Thyroid gland (tissue), 4 donors: ENCODE results near the gene WBP11. TPM values are rescaled to one million over a fixed set of nuclear protein-coding genes. Genes with fewer than 3 reads are reported as not detected.
A peak's percentile ranks its signal among the peaks of the same experiment; 100 is the strongest.

ENCODE experiments used
- DNase-seq, 2 donors: peaks; one replicate each; pipeline ENCODE4 v3.0.0-alpha.2; 2019
- H3K27ac ChIP-seq, 3 donors: fragments of 200-600 bp; sonication (generic); 1 replicate in 2 of 3; 2 replicates in 1 of 3; pipeline ENCODE4 v1.5.1; 2016 to 2019; ENCODE audit warnings: mild to moderate bottlenecking in 1 of 3, moderate library complexity in 1 of 3
- H3K27me3 ChIP-seq: fragments of 200-600 bp; sonication (generic); one replicate; pipeline ENCODE4 v1.5.1; 2019
- H3K36me3 ChIP-seq, 2 donors: fragments of 200-600 bp; sonication (generic); one replicate each; pipeline ENCODE4 v1.5.1; 2016 to 2019
- H3K4me1 ChIP-seq, 2 donors: fragments of 200-600 bp; sonication (generic); one replicate each; pipeline ENCODE4 v1.5.1; 2017 to 2019
- H3K4me3 ChIP-seq, 3 donors: fragments of 200-600 bp; sonication (generic); replicated peaks in 1 of 3; 1 replicate in 2 of 3; 2 replicates in 1 of 3; pipeline ENCODE4 v1.5.1; 2016; ENCODE audit warnings: mild to moderate bottlenecking in 1 of 3
- H3K9me3 ChIP-seq: fragments of 200-600 bp; sonication (generic); one replicate; pipeline ENCODE4 v1.5.1; 2017
- CTCF ChIP-seq, 6 experiments: fragments of 200-600 bp in 3 of 6; fragments of 450-650 bp in 3 of 6; sonication (generic) in 3 of 6; IDR thresholded peaks; one replicate each; pipeline ENCODE4 v1.5.1; 2016 to 2019; ENCODE audit warnings: antibody characterized with exemption in 6 of 6, mild to moderate bottlenecking in 2 of 6, inconsistent platforms in 1 of 6, moderate library complexity in 1 of 6
- POLR2A ChIP-seq, 2 donors: fragments of 450-650 bp; IDR thresholded peaks; one replicate each; pipeline ENCODE4 v1.6.1; 2017; ENCODE audit warnings: antibody characterized with exemption in 2 of 2, mild to moderate bottlenecking in 2 of 2, moderate library complexity in 1 of 2
- WGBS, 2 donors: methylation state at CpG; one replicate each; pipeline ENCODE4 v1.1.5; 2017; 5-methylcytosine and 5-hydroxymethylcytosine counted together
- intact Hi-C: fragments of 100-400 bp; cut with DNase I; formaldehyde crosslinking; loops from one replicate; pipeline ENCODE4 v1.15.1; 2023
- total RNA-seq, 4 donors: library from RNA; depleted of rRNA; stranded (reverse); fragments of >200 nt; gene quantifications; one replicate each; pipeline ENCODE4 v1.2.3, GENCODE V29; 2016

The WBP11 gene
- total RNA-seq, 4 donors from 2014 or later, result 23.3 to 34.7 (median 29.6) TPM

- WGBS, 2 donors, result 73 to 87% methylated on average over 3 of the region's 3 CpGs
- H3K36me3 ChIP-seq, result no peaks in the 10 kb centered on the region
- no peak for DNase-seq
- intact Hi-C loops, result no loop called here
- H3K4me1 ChIP-seq, result peaks cover 35 to 47% of the 10 kb centered on the region in 2 donors
- H3K9me3 ChIP-seq, result no peaks in the 10 kb centered on the region
- H3K27me3 ChIP-seq, result no peaks in the 10 kb centered on the region
- peak overlapping the region; percentile 62 to 86 (median 85) for H3K27ac ChIP-seq
- peak overlapping the region in 1 of 3 donors; percentile 1 for H3K4me3 ChIP-seq
- TF ChIP-seq POLR2A (IDR thresholded peaks at IDR 0.05), result no peak
- no peak for TF ChIP-seq CTCF (IDR thresholded peaks at IDR 0.05)
Measured at GRCh38 chr12:14842315-14842714, 39.0 kb upstream of the WBP11 start.

- Histone ChIP-seq H3K9me3 (no peaks in the 10 kb centered on the region), H3K27me3 (no peaks in the 10 kb centered on the region), H3K27ac (peak overlapping the region; percentile 62 to 86 (median 85)), H3K36me3 (no peaks in the 10 kb centered on the region), H3K4me1 (peaks cover 29 to 42% of the 10 kb centered on the region in 2 donors), H3K4me3 (peak overlapping the region in 1 of 3 donors; percentile 2)
- peak; percentile 72 to 77 for DNase-seq
- TF ChIP-seq POLR2A (IDR thresholded peaks at IDR 0.05) (peak in 1 of 2 donors; percentile 44), CTCF (IDR thresholded peaks at IDR 0.05) (no peak)
- intact Hi-C loops, result no loop called here
- 9 to 10% methylated on average over 3 of the region's 3 CpGs for WGBS, 2 donors
Measured at GRCh38 chr12:14841761-14842160, 38.5 kb upstream of the WBP11 start.

GRCh38 chr12:14840616-14841015 is 37.3 kb upstream of the WBP11 start:
- WGBS, 2 donors, result 90 to 95% methylated on average over 4 of the region's 4 CpGs
- TF ChIP-seq POLR2A (IDR thresholded peaks at IDR 0.05) (no peak), CTCF (IDR thresholded peaks at IDR 0.05) (no peak)
- Histone ChIP-seq H3K4me3 (no peak overlapping the region), H3K27me3 (no peaks in the 10 kb centered on the region), H3K9me3 (no peaks in the 10 kb centered on the region), H3K4me1 (peaks cover 20 to 30% of the 10 kb centered on the region in 2 donors), H3K36me3 (no peaks in the 10 kb centered on the region), H3K27ac (peak overlapping the region; percentile 62 to 86 (median 85))
- no peak for DNase-seq
- intact Hi-C loops, result no loop called here

GRCh38 chr12:14839262-14839661 is 36.0 kb upstream of the WBP11 start:
- Histone ChIP-seq H3K27me3 (no peaks in the 10 kb centered on the region), H3K4me1 (peaks cover 20 to 27% of the 10 kb centered on the region in 2 donors), H3K9me3 (no peaks in the 10 kb centered on the region), H3K36me3 (no peaks in the 10 kb centered on the region), H3K4me3 (no peak overlapping the region), H3K27ac (no peak overlapping the region)
- intact Hi-C loops, result no loop called here
- TF ChIP-seq POLR2A (IDR thresholded peaks at IDR 0.05) (no peak), CTCF (IDR thresholded peaks at IDR 0.05) (no peak)
- DNase-seq, result no peak
- WGBS, 2 donors, result 97 to 100% methylated on average over 1 of the region's 1 CpG

- H3K27me3 ChIP-seq, result no peaks in the 10 kb centered on the region
- H3K4me3 ChIP-seq, result no peak overlapping the region
- TF ChIP-seq CTCF (IDR thresholded peaks at IDR 0.05) (no peak), POLR2A (IDR thresholded peaks at IDR 0.05) (no peak)
- DNase-seq, result no peak
- H3K36me3 ChIP-seq, result no peaks in the 10 kb centered on the region
- 81 to 90% methylated on average over 7 of the region's 7 CpGs for WGBS, 2 donors
- H3K9me3 ChIP-seq, result no peaks in the 10 kb centered on the region
- H3K27ac ChIP-seq, result peak overlapping the region in 1 of 3 donors; percentile 25
- intact Hi-C loops, result no loop called here
- peaks cover 11 to 12% of the 10 kb centered on the region in 2 donors for H3K4me1 ChIP-seq
Measured at GRCh38 chr12:14836336-14837210, 33.3 kb upstream of the WBP11 start.
